Measurements from ENCODE around the gene IMMP1L.

IMMP1L gene

GRCh38 chr11:31421820-31422219, 87.6 kb downstream of the IMMP1L start:
- no peak overlapping the region for H3K4me2 ChIP-seq (ENCODE audit: low read depth, low read length)
- H3K4me3 ChIP-seq (ENCODE audit: low read length): no peak overlapping the region
- H3K4me1 ChIP-seq (ENCODE audit: low read length): no peaks in the 10 kb centered on the region
- H3K9ac ChIP-seq (ENCODE audit: low read length): no peak overlapping the region
- no peak overlapping the region for H3K27ac ChIP-seq (ENCODE audit: low read length)
- H3K9me2 ChIP-seq (replicated peaks; ENCODE audit: insufficient read depth, low read length): no peaks in the 10 kb centered on the region
- H3K36me3 ChIP-seq (replicated peaks; ENCODE audit: insufficient read depth, low read length): no peaks in the 10 kb centered on the region
- no peaks in the 10 kb centered on the region for H4K20me1 ChIP-seq (ENCODE audit: insufficient read depth, low read length)
- no peaks in the 10 kb centered on the region for H3K9me3 ChIP-seq (replicated peaks; ENCODE audit: insufficient read depth, low read length)
- H2AFZ ChIP-seq (ENCODE audit: low read length): no peak overlapping the region
- H3F3A ChIP-seq (ENCODE audit: insufficient read depth, low read length): no peaks in the 10 kb centered on the region
- DNase-seq: no peak
- no peaks in the 10 kb centered on the region for H3K79me2 ChIP-seq (ENCODE audit: low read length)
- TF ChIP-seq EZH2 (optimal IDR thresholded peaks at IDR 0.05; ENCODE audit: low read depth, low read length) (no peak), EZH2phosphoT487 (IDR thresholded peaks at IDR 0.05; ENCODE audit: low read length) (no peak)
- TF ChIP-seq, protein P1, sequence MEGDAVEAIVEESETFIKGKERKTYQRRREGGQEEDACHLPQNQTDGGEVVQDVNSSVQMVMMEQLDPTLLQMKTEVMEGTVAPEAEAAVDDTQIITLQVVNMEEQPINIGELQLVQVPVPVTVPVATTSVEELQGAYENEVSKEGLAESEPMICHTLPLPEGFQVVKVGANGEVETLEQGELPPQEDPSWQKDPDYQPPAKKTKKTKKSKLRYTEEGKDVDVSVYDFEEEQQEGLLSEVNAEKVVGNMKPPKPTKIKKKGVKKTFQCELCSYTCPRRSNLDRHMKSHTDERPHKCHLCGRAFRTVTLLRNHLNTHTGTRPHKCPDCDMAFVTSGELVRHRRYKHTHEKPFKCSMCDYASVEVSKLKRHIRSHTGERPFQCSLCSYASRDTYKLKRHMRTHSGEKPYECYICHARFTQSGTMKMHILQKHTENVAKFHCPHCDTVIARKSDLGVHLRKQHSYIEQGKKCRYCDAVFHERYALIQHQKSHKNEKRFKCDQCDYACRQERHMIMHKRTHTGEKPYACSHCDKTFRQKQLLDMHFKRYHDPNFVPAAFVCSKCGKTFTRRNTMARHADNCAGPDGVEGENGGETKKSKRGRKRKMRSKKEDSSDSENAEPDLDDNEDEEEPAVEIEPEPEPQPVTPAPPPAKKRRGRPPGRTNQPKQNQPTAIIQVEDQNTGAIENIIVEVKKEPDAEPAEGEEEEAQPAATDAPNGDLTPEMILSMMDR (IDR thresholded peaks at IDR 0.05; ENCODE audit: low read length): no peak
- no peaks in the 10 kb centered on the region for H3K27me3 ChIP-seq (replicated peaks; ENCODE audit: insufficient read depth, low read length)

- Histone ChIP-seq H3K9ac (ENCODE audit: low read length) (no peak overlapping the region), H3K4me3 (ENCODE audit: low read length) (no peak overlapping the region), H3K9me2 (replicated peaks; ENCODE audit: insufficient read depth, low read length) (no peaks in the 10 kb centered on the region), H3K36me3 (replicated peaks; ENCODE audit: insufficient read depth, low read length) (no peaks in the 10 kb centered on the region), H3K27me3 (replicated peaks; ENCODE audit: insufficient read depth, low read length) (no peaks in the 10 kb centered on the region), H3K79me2 (ENCODE audit: low read length) (no peaks in the 10 kb centered on the region), H4K20me1 (ENCODE audit: insufficient read depth, low read length) (no peaks in the 10 kb centered on the region), H3K4me1 (ENCODE audit: low read length) (no peaks in the 10 kb centered on the region), H3K27ac (ENCODE audit: low read length) (no peak overlapping the region), H3K4me2 (ENCODE audit: low read depth, low read length) (no peak overlapping the region), H3F3A (ENCODE audit: insufficient read depth, low read length) (no peaks in the 10 kb centered on the region), H3K9me3 (replicated peaks; ENCODE audit: insufficient read depth, low read length) (no peaks in the 10 kb centered on the region), H2AFZ (ENCODE audit: low read length) (no peak overlapping the region)
- TF ChIP-seq, protein P1 (IDR thresholded peaks at IDR 0.05; ENCODE audit: low read length): no peak
- TF ChIP-seq EZH2phosphoT487 (IDR thresholded peaks at IDR 0.05; ENCODE audit: low read length) (no peak), EZH2 (optimal IDR thresholded peaks at IDR 0.05; ENCODE audit: low read depth, low read length) (no peak)
- no peak for DNase-seq
These were observed 89.8 kb downstream of the IMMP1L start for GRCh38 chr11:31419669-31420068.

DNA sequence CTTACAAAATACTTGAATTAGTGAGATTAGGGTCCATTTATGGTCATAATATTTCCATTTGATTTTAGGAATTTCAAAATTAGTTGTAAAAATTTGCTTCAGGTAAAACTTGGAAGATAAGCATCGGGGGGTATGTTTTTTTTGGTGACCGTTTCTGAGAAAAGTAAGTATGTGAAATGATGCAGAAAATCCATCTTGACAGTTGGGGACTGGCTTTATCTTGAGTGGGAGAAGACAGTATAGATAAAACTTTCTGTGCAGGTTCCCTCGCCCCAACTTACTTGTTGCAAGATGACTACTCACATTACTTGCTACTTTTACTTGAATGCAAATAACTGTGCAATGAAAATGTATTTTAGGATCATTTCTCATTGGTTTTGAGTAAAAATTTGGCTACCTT, 90.3 kb downstream of the IMMP1L start:
- H3K36me3 ChIP-seq (replicated peaks; ENCODE audit: insufficient read depth, low read length): no peaks in the 10 kb centered on the region
- no peak overlapping the region for H2AFZ ChIP-seq (ENCODE audit: low read length)
- H3K79me2 ChIP-seq (ENCODE audit: low read length): no peaks in the 10 kb centered on the region
- H3F3A ChIP-seq (ENCODE audit: insufficient read depth, low read length): no peaks in the 10 kb centered on the region
- H3K9ac ChIP-seq (ENCODE audit: low read length): no peak overlapping the region
- no peaks in the 10 kb centered on the region for H3K9me3 ChIP-seq (replicated peaks; ENCODE audit: insufficient read depth, low read length)
- H3K4me1 ChIP-seq (ENCODE audit: low read length): no peaks in the 10 kb centered on the region
- TF ChIP-seq EZH2 (optimal IDR thresholded peaks at IDR 0.05; ENCODE audit: low read depth, low read length) (no peak), EZH2phosphoT487 (IDR thresholded peaks at IDR 0.05; ENCODE audit: low read length) (no peak)
- TF ChIP-seq, protein P1 (IDR thresholded peaks at IDR 0.05; ENCODE audit: low read length): no peak
- H3K4me3 ChIP-seq (ENCODE audit: low read length): no peak overlapping the region
- H4K20me1 ChIP-seq (ENCODE audit: insufficient read depth, low read length): no peaks in the 10 kb centered on the region
- no peak for DNase-seq
- H3K4me2 ChIP-seq (ENCODE audit: low read depth, low read length): no peak overlapping the region
- H3K9me2 ChIP-seq (replicated peaks; ENCODE audit: insufficient read depth, low read length): no peaks in the 10 kb centered on the region
- H3K27ac ChIP-seq (ENCODE audit: low read length): no peak overlapping the region
- H3K27me3 ChIP-seq (replicated peaks; ENCODE audit: insufficient read depth, low read length): no peaks in the 10 kb centered on the region
